Uterus (tissue), 2 donors: ENCODE results near the gene TBX21.

ENCODE experiments used
- POLR2A ChIP-seq, 2 donors: fragments of 450-650 bp; IDR thresholded peaks; one replicate each; pipeline ENCODE4 v1.6.1; 2016; ENCODE audit warnings: antibody characterized with exemption in 2 of 2, mild to moderate bottlenecking in 1 of 2, moderate library complexity in 1 of 2
- TF ChIP-seq, protein P1 (sequence below), 4 experiments: fragments of 200-600 bp in 2 of 4; fragments of 450-650 bp in 2 of 4; sonication (generic) in 2 of 4; IDR thresholded peaks; one replicate each; pipeline ENCODE4 v1.5.1; 2016 to 2019; ENCODE audit warnings: antibody characterized with exemption in 4 of 4, mild to moderate bottlenecking in 2 of 4, moderate library complexity in 1 of 4

DNA sequence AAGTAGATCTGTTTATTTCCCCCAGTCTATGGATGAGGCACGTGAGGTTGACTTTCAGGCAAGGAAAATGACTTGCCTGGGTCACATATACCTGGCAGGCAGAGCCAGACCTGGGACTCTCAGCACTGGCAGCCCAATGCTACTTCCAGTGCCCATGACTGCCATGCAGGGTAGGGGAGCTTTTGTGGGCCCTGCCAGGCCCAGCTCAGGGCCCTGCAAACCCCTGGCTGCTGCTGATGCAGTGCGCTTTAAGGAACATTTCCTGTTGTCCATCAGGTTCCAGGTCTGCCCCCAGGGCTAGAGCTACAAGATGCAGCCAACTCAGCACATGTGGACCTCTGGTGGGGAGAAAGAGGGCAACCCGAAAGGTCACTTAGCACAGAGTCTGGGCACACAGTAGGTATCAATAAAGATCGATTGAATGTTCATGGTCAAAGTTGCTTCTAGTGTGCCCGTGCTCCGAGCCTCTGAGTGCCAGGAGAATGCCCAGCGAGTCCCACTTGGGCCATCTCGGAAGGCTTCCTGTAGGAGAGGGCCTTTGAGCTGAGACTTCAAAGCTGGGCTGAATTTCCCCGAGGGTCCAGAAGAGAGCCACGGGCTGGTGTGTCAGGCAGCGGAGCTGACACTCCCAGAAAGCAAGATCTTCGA lies 513 bp upstream of the TBX21 start:
- TF ChIP-seq, protein P1, sequence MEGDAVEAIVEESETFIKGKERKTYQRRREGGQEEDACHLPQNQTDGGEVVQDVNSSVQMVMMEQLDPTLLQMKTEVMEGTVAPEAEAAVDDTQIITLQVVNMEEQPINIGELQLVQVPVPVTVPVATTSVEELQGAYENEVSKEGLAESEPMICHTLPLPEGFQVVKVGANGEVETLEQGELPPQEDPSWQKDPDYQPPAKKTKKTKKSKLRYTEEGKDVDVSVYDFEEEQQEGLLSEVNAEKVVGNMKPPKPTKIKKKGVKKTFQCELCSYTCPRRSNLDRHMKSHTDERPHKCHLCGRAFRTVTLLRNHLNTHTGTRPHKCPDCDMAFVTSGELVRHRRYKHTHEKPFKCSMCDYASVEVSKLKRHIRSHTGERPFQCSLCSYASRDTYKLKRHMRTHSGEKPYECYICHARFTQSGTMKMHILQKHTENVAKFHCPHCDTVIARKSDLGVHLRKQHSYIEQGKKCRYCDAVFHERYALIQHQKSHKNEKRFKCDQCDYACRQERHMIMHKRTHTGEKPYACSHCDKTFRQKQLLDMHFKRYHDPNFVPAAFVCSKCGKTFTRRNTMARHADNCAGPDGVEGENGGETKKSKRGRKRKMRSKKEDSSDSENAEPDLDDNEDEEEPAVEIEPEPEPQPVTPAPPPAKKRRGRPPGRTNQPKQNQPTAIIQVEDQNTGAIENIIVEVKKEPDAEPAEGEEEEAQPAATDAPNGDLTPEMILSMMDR (IDR thresholded peaks at IDR 0.05) = no peak
- TF ChIP-seq POLR2A (IDR thresholded peaks at IDR 0.05) = no peak
